H1 (cell line): ENCODE results near the gene NUPR1. TPM values are rescaled to one million over a fixed set of nuclear protein-coding genes. Genes with fewer than 3 reads are reported as not detected.

ENCODE experiments used
- CTCF ChIA-PET: fragments of 300-600 bp; sonication (Branson Sonifier 250); formaldehyde crosslinking; loops from one replicate; lab custom pipeline; 2021; ENCODE audit not compliant: partially characterized antibody; lab: Charles Lee
- POLR2A ChIA-PET: fragments of 300-600 bp; sonication (Branson Sonifier 250); formaldehyde crosslinking; loops from one replicate; lab custom pipeline; 2021; ENCODE audit warnings: inconsistent platforms; ENCODE audit not compliant: partially characterized antibody; lab: Charles Lee
- DNase-seq, 2 experiments: peaks; one replicate each; pipeline versions ENCODE4 v3.0.0 to v3.0.0-alpha.2; 2010 to 2022; ENCODE audit warnings: low spot score in 2 of 2, low read depth in 1 of 2, mixed read lengths in 1 of 2
- FAIRE-seq: peaks from 2 replicates; lab custom pipeline; 2011; peaks lifted over from hg19 to GRCh38; lab: Jason Lieb, UNC
- H2AFZ ChIP-seq: 2 replicates; pipeline ENCODE4 v1.8.1; 2012; ENCODE audit warnings: low read length, inconsistent platforms
- H2AK5ac ChIP-seq: 2 replicates; pipeline ENCODE4 v1.6.1; 2013; ENCODE audit warnings: low read depth, low read length
- H2BK120ac ChIP-seq: replicated peaks from 2 replicates; pipeline ENCODE3; 2013; ENCODE audit warnings: low read depth, low read length, inconsistent platforms
- H2BK12ac ChIP-seq: 2 replicates; pipeline ENCODE4 v1.6.1; 2013; ENCODE audit warnings: low read depth, low read length
- H2BK15ac ChIP-seq: 2 replicates; pipeline ENCODE4 v1.6.1; 2013; ENCODE audit warnings: low read length
- H2BK20ac ChIP-seq: 2 replicates; pipeline ENCODE4 v1.6.1; 2013; ENCODE audit warnings: low read length
- H2BK5ac ChIP-seq: 2 replicates; pipeline ENCODE4 v1.6.1; 2013; ENCODE audit warnings: low read depth, low read length
- H3K14ac ChIP-seq: 2 replicates; pipeline ENCODE4 v1.6.1; 2013; ENCODE audit warnings: inconsistent platforms; ENCODE audit not compliant: insufficient read length
- H3K18ac ChIP-seq: 2 replicates; pipeline ENCODE4 v1.6.1; 2013; ENCODE audit warnings: low read length; ENCODE audit errors: extremely low read depth
- H3K23ac ChIP-seq: 2 replicates; pipeline ENCODE4 v1.6.1; 2013; ENCODE audit warnings: inconsistent platforms; ENCODE audit not compliant: insufficient read length
- H3K23me2 ChIP-seq: 2 replicates; pipeline ENCODE4 v1.6.1; 2013; ENCODE audit warnings: low read depth, low read length
- H3K27ac ChIP-seq: 2 replicates; pipeline ENCODE4 v1.6.1; 2011; ENCODE audit warnings: low read depth, low read length, inconsistent platforms
- H3K27me3 ChIP-seq, 4 experiments: replicated peaks in 1 of 4; 1 replicate in 1 of 4; 2 replicates in 3 of 4; pipeline versions ENCODE4 v1.6.1 to v1.8.1; 2011 to 2013; ENCODE audit warnings: low read length in 3 of 4, mild to moderate bottlenecking in 3 of 4, inconsistent platforms in 2 of 4, mixed read lengths in 2 of 4, moderate library complexity in 1 of 4; ENCODE audit not compliant: control insufficient read depth in 3 of 4, insufficient read depth in 3 of 4; ENCODE audit errors: extremely low read depth in 1 of 4
- H3K36me3 ChIP-seq, 4 experiments: 2 replicates each; pipeline versions ENCODE4 v1.6.1 to v1.8.1; 2011 to 2013; ENCODE audit warnings: mild to moderate bottlenecking in 4 of 4, low read length in 3 of 4, moderate library complexity in 2 of 4, control low read depth in 1 of 4, inconsistent platforms in 1 of 4; ENCODE audit not compliant: insufficient read depth in 4 of 4, control insufficient read depth in 2 of 4
- H3K4ac ChIP-seq: replicated peaks from 2 replicates; pipeline ENCODE3; 2013; ENCODE audit warnings: low read length, low read depth, mixed read lengths, inconsistent platforms; ENCODE audit not compliant: insufficient read length
- H3K4me1 ChIP-seq, 4 experiments: replicated peaks in 1 of 4; 1 replicate in 1 of 4; 2 replicates in 3 of 4; pipeline versions ENCODE4 v1.6.1 to v1.8.1; 2011 to 2013; ENCODE audit warnings: low read length in 3 of 4, inconsistent platforms in 2 of 4, mixed read lengths in 1 of 4; ENCODE audit not compliant: insufficient read depth in 4 of 4, control insufficient read depth in 3 of 4
- H3K4me2 ChIP-seq, 2 experiments: 2 replicates each; pipeline versions ENCODE4 v1.6.1 to v1.8.1; 2011 to 2013; ENCODE audit warnings: low read depth in 2 of 2, low read length in 2 of 2, control low read depth in 1 of 2, inconsistent platforms in 1 of 2, mild to moderate bottlenecking in 1 of 2; ENCODE audit not compliant: insufficient read depth in 1 of 2
- H3K4me3 ChIP-seq, 4 experiments: fragments of 200-600, 300-600 bp in 1 of 4; sonication (generic), shearing (Covaris generic), sonication (Bioruptor Twin) in 1 of 4; 2 replicates each; pipeline versions ENCODE4 v1.5.1 to v1.8.1; 2011 to 2016; ENCODE audit warnings: low read length in 4 of 4, low read depth in 3 of 4, control low read depth in 2 of 4, inconsistent platforms in 2 of 4, mild to moderate bottlenecking in 2 of 4, mixed read lengths in 1 of 4, moderate library complexity in 1 of 4; ENCODE audit not compliant: insufficient read depth in 2 of 4; ENCODE audit errors: extremely low read depth in 1 of 4
- H3K56ac ChIP-seq: replicated peaks from 2 replicates; pipeline ENCODE3; 2013; ENCODE audit warnings: low read depth, mild to moderate bottlenecking, mixed read lengths, low read length, inconsistent platforms; ENCODE audit not compliant: insufficient read length
- H3K79me1 ChIP-seq: 2 replicates; pipeline ENCODE4 v1.6.1; 2013; ENCODE audit warnings: low read depth, low read length, control low read depth
- H3K79me2 ChIP-seq, 2 experiments: 2 replicates each; pipeline versions ENCODE4 v1.6.1 to v1.8.1; 2012 to 2013; ENCODE audit warnings: low read length in 2 of 2, mild to moderate bottlenecking in 2 of 2, inconsistent platforms in 1 of 2; ENCODE audit not compliant: insufficient read depth in 2 of 2, control insufficient read depth in 1 of 2
- H3K9ac ChIP-seq, 4 experiments: replicated peaks in 1 of 4; 1 replicate in 1 of 4; 2 replicates in 3 of 4; pipeline versions ENCODE4 v1.6.1 to v1.8.1; 2011 to 2013; ENCODE audit warnings: low read depth in 3 of 4, low read length in 3 of 4, control low read depth in 2 of 4, mild to moderate bottlenecking in 2 of 4, moderate library complexity in 2 of 4, inconsistent platforms in 1 of 4; ENCODE audit errors: extremely low read depth in 1 of 4
- H3K9me3 ChIP-seq, 2 experiments: 2 replicates each; pipeline versions ENCODE4 v1.6.1 to v1.8.1; 2012 to 2013; ENCODE audit warnings: mild to moderate bottlenecking in 2 of 2, moderate library complexity in 2 of 2, control low read depth in 1 of 2, inconsistent platforms in 1 of 2, low read depth in 1 of 2, low read length in 1 of 2, mixed read lengths in 1 of 2; ENCODE audit not compliant: insufficient read depth in 2 of 2
- H4K20me1 ChIP-seq, 2 experiments: replicated peaks in 1 of 2; 2 replicates each; pipeline versions ENCODE3 to v1.8.1; 2011 to 2013; ENCODE audit warnings: inconsistent platforms in 2 of 2, low read length in 2 of 2, mild to moderate bottlenecking in 1 of 2; ENCODE audit not compliant: insufficient read depth in 2 of 2, control insufficient read depth in 1 of 2
- H4K5ac ChIP-seq: 2 replicates; pipeline ENCODE4 v1.6.1; 2013; ENCODE audit warnings: low read length, low read depth, mixed read lengths, inconsistent platforms; ENCODE audit not compliant: insufficient read length
- H4K8ac ChIP-seq: 2 replicates; pipeline ENCODE4 v1.8.0; 2013; ENCODE audit warnings: mild to moderate bottlenecking, moderate library complexity, low read length, inconsistent platforms; ENCODE audit not compliant: insufficient read depth; ENCODE audit errors: extremely low read depth
- H4K91ac ChIP-seq: replicated peaks from 2 replicates; pipeline ENCODE3; 2013; ENCODE audit warnings: low read length, mixed read lengths, inconsistent platforms; ENCODE audit not compliant: insufficient read length
- ATF3 ChIP-seq: IDR thresholded peaks from 2 replicates; pipeline ENCODE4 v1.6.1; 2011; ENCODE audit warnings: low read depth, mild to moderate bottlenecking, low read length; ENCODE audit not compliant: insufficient read depth
- CBX8 ChIP-seq: fragments of 300-800, 300-1000 bp; sonication (generic); IDR thresholded peaks from 2 replicates; pipeline ENCODE4 v1.7.1; 2016; ENCODE audit warnings: low read depth, low read length, borderline replicate concordance
- KDM4A ChIP-seq: IDR thresholded peaks from one replicate; pipeline ENCODE4 v1.7.1; 2012; ENCODE audit warnings: low read depth, mild to moderate bottlenecking, moderate library complexity, low read length, inconsistent platforms; ENCODE audit not compliant: severe bottlenecking
- MAX ChIP-seq: IDR thresholded peaks from 2 replicates; pipeline ENCODE4 v1.6.1; 2012; ENCODE audit warnings: inconsistent platforms
- NRF1 ChIP-seq: IDR thresholded peaks from 2 replicates; pipeline ENCODE4 v1.6.1; 2011; ENCODE audit warnings: mild to moderate bottlenecking, low read depth, low read length, improper control_type of control experiment
- RAD21 ChIP-seq, 2 experiments: IDR thresholded peaks in 1 of 2; conservative IDR thresholded peaks in 1 of 2; 2 replicates each; pipeline ENCODE4 v1.6.1; 2011; ENCODE audit warnings: low read depth in 2 of 2, low read length in 2 of 2, improper control_type of control experiment in 1 of 2, inconsistent platforms in 1 of 2, mild to moderate bottlenecking in 1 of 2, moderate library complexity in 1 of 2
- SIRT6 ChIP-seq: IDR thresholded peaks from one replicate; pipeline ENCODE4 v1.7.1; 2012; ENCODE audit warnings: low read length, inconsistent platforms
- SP1 ChIP-seq: IDR thresholded peaks from 2 replicates; pipeline ENCODE4 v1.6.1; 2011; ENCODE audit warnings: low read depth, low read length
- SP2 ChIP-seq: IDR thresholded peaks from 2 replicates; pipeline ENCODE4 v1.6.1; 2012; ENCODE audit warnings: mild to moderate bottlenecking, low read length, inconsistent platforms
- SRF ChIP-seq: IDR thresholded peaks from 2 replicates; pipeline ENCODE4 v1.6.1; 2011; ENCODE audit warnings: mild to moderate bottlenecking, low read depth, low read length, moderate library complexity
- WGBS, 2 experiments: shearing (Covaris generic) in 1 of 2; methylation state at CpG; one replicate each; pipeline versions ENCODE4 v1.1.6 to v1.1.7; 2013 to 2015; ENCODE audit warnings: low lambda C conversion rate in 2 of 2, mixed read lengths in 2 of 2, inconsistent platforms in 1 of 2, low coverage in 1 of 2, missing lambda C conversion rate in 1 of 2; ENCODE audit not compliant: insufficient replicate concordance in 2 of 2, insufficient coverage in 1 of 2, insufficient read length in 1 of 2; ENCODE audit errors: extremely low coverage in 1 of 2, missing lambda C conversion rate in 1 of 2; 5-methylcytosine and 5-hydroxymethylcytosine counted together
- polyA plus RNA-seq, 7 experiments: library from polyadenylated mRNA; depleted of rRNA in 3 of 7; stranded (reverse) in 5 of 7; unstranded in 2 of 7; fragments of >200 nt in 5 of 7; fragments of 200-250 nt in 2 of 7; gene quantifications; 1 replicate in 5 of 7; 2 replicates in 1 of 7; 4 replicates in 1 of 7; pipeline versions ENCODE4 v1.2.1 to v1.2.3, GENCODE V29; 2011 to 2013; ENCODE audit warnings: missing spikeins in 2 of 7, mixed read lengths in 2 of 7
- total RNA-seq: library from RNA; stranded (reverse); fragmentation: NEBNext Ultra II Directional; extraction: Animal tissue kit (Norgen Biotek cat#: 25700); gene quantifications from 2 replicates; pipeline ENCODE4 v1.2.1, GENCODE V29; 2021
- TF ChIP-seq, protein P1 (sequence below): IDR thresholded peaks from 2 replicates; pipeline ENCODE4 v1.6.1; 2012; ENCODE audit warnings: inconsistent platforms

The NUPR1 gene
- total and polyA plus RNA-seq, 2 of the 8 experiments (the other 6 are each of a cell fraction or from before 2014, with no cell fraction given), result 0.17 to 0.20 TPM

DNA sequence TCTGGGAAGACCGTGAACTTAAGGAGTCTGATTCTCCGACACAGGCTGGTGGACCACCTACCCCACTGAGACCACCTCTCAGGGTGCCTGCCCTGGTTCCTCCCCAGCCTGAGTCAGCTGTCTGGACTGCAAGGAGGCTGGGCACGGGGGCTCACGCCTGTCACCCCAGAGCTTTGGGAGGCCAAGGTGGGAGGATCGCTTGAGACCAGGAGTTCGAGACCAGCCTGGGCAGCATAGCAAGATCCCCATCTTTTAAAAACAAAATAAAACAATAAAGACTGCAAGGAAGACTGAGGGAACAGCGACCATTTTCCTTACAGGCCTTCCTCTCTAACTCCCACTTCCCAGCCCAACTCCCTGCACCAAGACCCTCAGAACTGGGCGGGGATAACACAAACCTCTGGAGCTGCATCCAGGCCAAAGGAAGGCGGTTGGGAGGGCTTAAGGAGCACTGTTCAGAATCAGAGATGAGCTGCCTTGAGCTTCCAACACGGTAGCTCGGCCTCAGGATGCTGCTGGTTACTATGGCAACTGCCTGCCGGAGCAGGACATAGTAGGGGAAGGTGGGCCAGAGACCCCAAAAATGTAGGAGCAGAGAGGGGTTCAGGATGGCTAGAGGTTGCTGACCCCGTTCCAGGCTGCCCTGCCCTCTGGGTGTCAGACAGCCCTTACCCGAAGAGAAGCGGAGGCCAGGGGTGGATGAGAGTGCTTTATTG lies 40.0 kb downstream of the NUPR1 start:
- no peak overlapping the region for H4K5ac ChIP-seq
- no peak overlapping the region for H2BK12ac ChIP-seq
- no peak overlapping the region for H2BK15ac ChIP-seq
- no peaks in the 10 kb centered on the region for H3K36me3 ChIP-seq
- no peak overlapping the region for H3K9ac ChIP-seq
- H3K23ac ChIP-seq, result no peak overlapping the region
- no peaks in the 10 kb centered on the region for H3K9me3 ChIP-seq
- H3K4ac ChIP-seq, result no peak overlapping the region
- H3K4me1 ChIP-seq, result no peaks in the 10 kb centered on the region
- no peak overlapping the region for H2AFZ ChIP-seq
- H2BK20ac ChIP-seq, result no peak overlapping the region
- H3K14ac ChIP-seq, result no peak overlapping the region
- H4K20me1 ChIP-seq, result peaks cover 0 to 3% of the 10 kb centered on the region in 2 experiments
- peaks cover 10% of the 10 kb centered on the region; the same call in 1 of the 2 replicates for H3K23me2 ChIP-seq
- FAIRE-seq (no peak), DNase-seq (no peak)
- no peak overlapping the region for H3K4me2 ChIP-seq
- H3K79me1 ChIP-seq, result no peaks in the 10 kb centered on the region
- no peak overlapping the region for H3K18ac ChIP-seq
- H2BK120ac ChIP-seq, result no peak overlapping the region
- no peak overlapping the region for H4K8ac ChIP-seq
- H3K27ac ChIP-seq, result no peak overlapping the region
- H2BK5ac ChIP-seq, result no peak overlapping the region
- ChIA-PET CTCF (interaction anchor here (1.4 to 1.6 kb wide), 2 partner anchors 13 to 51 kb away, joined by 3 to 4 read pairs; no protein-coding TSS in a partner anchor), POLR2A (no interaction called here)
- no peak overlapping the region for H3K4me3 ChIP-seq
- no peak overlapping the region for H3K56ac ChIP-seq
- H4K91ac ChIP-seq, result no peak overlapping the region
- WGBS, 2 experiments, result 83% methylated on average over 15 of the region's 15 CpGs; no CpG with 5 or more reads in 1 of the 2 experiments
- no peaks in the 10 kb centered on the region for H3K79me2 ChIP-seq
- no peak overlapping the region for H2AK5ac ChIP-seq
- H3K27me3 ChIP-seq, result peaks cover 0 to 2% (median 0%) of the 10 kb centered on the region in 4 experiments; a peak in 1 of 7 replicates
- TF ChIP-seq KDM4A (no peak), SRF (no peak), MAX (no peak), SIRT6 (no peak), SP2 (no peak), RAD21 (IDR thresholded peaks at IDR 0.05 in 1 of 2, conservative IDR thresholded peaks at IDR 0.05 in 1 of 2; ENCODE audit: low read depth in 2 of 2, low read length in 2 of 2) (no peak), SP1 (no peak), NRF1 (no peak), CBX8 (no peak), ATF3 (no peak)
- TF ChIP-seq, protein P1, sequence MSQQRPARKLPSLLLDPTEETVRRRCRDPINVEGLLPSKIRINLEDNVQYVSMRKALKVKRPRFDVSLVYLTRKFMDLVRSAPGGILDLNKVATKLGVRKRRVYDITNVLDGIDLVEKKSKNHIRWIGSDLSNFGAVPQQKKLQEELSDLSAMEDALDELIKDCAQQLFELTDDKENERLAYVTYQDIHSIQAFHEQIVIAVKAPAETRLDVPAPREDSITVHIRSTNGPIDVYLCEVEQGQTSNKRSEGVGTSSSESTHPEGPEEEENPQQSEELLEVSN, result no peak
